ENCODE data around the gene TRIM41.

TRIM41 gene

GRCh38 chr5:181233801-181234454 lies 10.8 kb downstream of the TRIM41 start:
- no peak for FAIRE-seq

- FAIRE-seq, result no peak
Observed at GRCh38 chr5:181234455-181235306, 11.6 kb downstream of the TRIM41 start.

- FAIRE-seq, result no peak
Observed at GRCh38 chr5:181235323-181235688, 12.2 kb downstream of the TRIM41 start.

- FAIRE-seq, result no peak
Observed at GRCh38 chr5:181235689-181236366, 12.7 kb downstream of the TRIM41 start.

GRCh38 chr5:181236471-181236870 lies 13.4 kb downstream of the TRIM41 start:
- FAIRE-seq, result no peak

- no peak for FAIRE-seq
Observed at GRCh38 chr5:181236954-181237641, 14.0 kb downstream of the TRIM41 start.

- FAIRE-seq, result no peak
Observed at GRCh38 chr5:181237729-181238385, 14.8 kb downstream of the TRIM41 start.

GRCh38 chr5:181239062-181239663 lies 16.1 kb downstream of the TRIM41 start:
- FAIRE-seq, result no peak

GRCh38 chr5:181241393-181241975 lies 18.4 kb downstream of the TRIM41 start:
- no peak for FAIRE-seq

- no peak for FAIRE-seq
Observed at GRCh38 chr5:181242031-181242451, 19.0 kb downstream of the TRIM41 start.

- no peak for FAIRE-seq
Observed at GRCh38 chr5:181243018-181243563, 20.0 kb downstream of the TRIM41 start.

GRCh38 chr5:181243564-181244343 lies 20.7 kb downstream of the TRIM41 start, which contains the start of gene RACK1:
TSS of gene RACK1 (minus strand) at chr5:181243906. CDS start at chr5:181243800, 106 bp downstream.
- FAIRE-seq, result no peak

- no peak for FAIRE-seq
Observed at GRCh38 chr5:181245427-181246275, 22.6 kb downstream of the TRIM41 start.

GRCh38 chr5:181246276-181247049 lies 23.4 kb downstream of the TRIM41 start:
- FAIRE-seq, result no peak

GRCh38 chr5:181248277-181248676 lies 25.2 kb downstream of the TRIM41 start:
- no peak for FAIRE-seq

GRCh38 chr5:181255276-181255675 lies 32.2 kb downstream of the TRIM41 start:
- FAIRE-seq, result no peak

- no peak for FAIRE-seq
Observed at GRCh38 chr5:181255836-181256578, 32.9 kb downstream of the TRIM41 start.

GRCh38 chr5:181258576-181258975 lies 35.5 kb downstream of the TRIM41 start:
- FAIRE-seq, result no peak
